Testis (tissue), 3 donors: Measurements from ENCODE around the gene FUT3. TPM values are rescaled to one million over a fixed set of nuclear protein-coding genes. Genes with fewer than 3 reads are reported as not detected.

Experiments
- DNase-seq: peaks from one replicate; pipeline ENCODE4 v3.0.0-alpha.2; 2019
- H3K27ac ChIP-seq, 2 donors: fragments of 200-600 bp; sonication (generic); one replicate each; pipeline ENCODE4 v1.5.1; 2019
- H3K27me3 ChIP-seq: fragments of 200-600 bp; sonication (generic); one replicate; pipeline ENCODE4 v1.5.1; 2019
- H3K36me3 ChIP-seq: fragments of 200-600 bp; sonication (generic); one replicate; pipeline ENCODE4 v1.5.1; 2017; ENCODE audit warnings: low read depth; ENCODE audit errors: missing control alignments
- H3K4me1 ChIP-seq: fragments of 200-600 bp; sonication (generic); one replicate; pipeline ENCODE4 v1.5.1; 2019
- H3K4me3 ChIP-seq, 2 donors: fragments of 200-600 bp; sonication (generic); one replicate each; pipeline ENCODE4 v1.5.1; 2017 to 2019
- H3K9me3 ChIP-seq: fragments of 200-600 bp; sonication (generic); one replicate; pipeline ENCODE4 v1.5.1; 2017
- POLR2A ChIP-seq: fragments of 450-650 bp; IDR thresholded peaks from one replicate; pipeline ENCODE4 v1.6.1; 2017; ENCODE audit warnings: antibody characterized with exemption, mild to moderate bottlenecking, moderate library complexity
- WGBS, 2 donors: methylation state at CpG; one replicate each; pipeline ENCODE4 v1.1.5; 2018; 5-methylcytosine and 5-hydroxymethylcytosine counted together
- intact Hi-C: fragments of 100-400 bp; cut with DNase I; formaldehyde crosslinking; loops from one replicate; pipeline ENCODE4 v1.15.1; 2023; ENCODE audit warnings: low total_unique reads
- polyA plus RNA-seq: library from polyadenylated mRNA; stranded (reverse); fragments of 350-450 nt; fragmentation: Illumina TruSeq; extraction: RNeasy Lipid Tissue Mini Kit (QIAGEN cat#74804); gene quantifications from one replicate; pipeline ENCODE4 v1.2.3, GENCODE V29; 2014; ENCODE audit warnings: low read depth, low replicate concordance; ENCODE audit not compliant: insufficient read depth
- total RNA-seq, 2 donors: library from RNA; depleted of rRNA; stranded (reverse); fragments of >200 nt; gene quantifications; one replicate each; pipeline ENCODE4 v1.2.3, GENCODE V29; 2016
- TF ChIP-seq, protein P1 (sequence below), 3 experiments: fragments of 450-650 bp in 2 of 3; fragments of 200-600 bp in 1 of 3; sonication (generic) in 1 of 3; IDR thresholded peaks; one replicate each; pipeline ENCODE4 v1.5.1; 2016 to 2019; ENCODE audit warnings: antibody characterized with exemption in 3 of 3, mild to moderate bottlenecking in 2 of 3, moderate library complexity in 1 of 3

The FUT3 gene
- total and polyA plus RNA-seq, 3 donors from 2014 or later = 1.1 to 4.4 (median 3.5) TPM

DNA sequence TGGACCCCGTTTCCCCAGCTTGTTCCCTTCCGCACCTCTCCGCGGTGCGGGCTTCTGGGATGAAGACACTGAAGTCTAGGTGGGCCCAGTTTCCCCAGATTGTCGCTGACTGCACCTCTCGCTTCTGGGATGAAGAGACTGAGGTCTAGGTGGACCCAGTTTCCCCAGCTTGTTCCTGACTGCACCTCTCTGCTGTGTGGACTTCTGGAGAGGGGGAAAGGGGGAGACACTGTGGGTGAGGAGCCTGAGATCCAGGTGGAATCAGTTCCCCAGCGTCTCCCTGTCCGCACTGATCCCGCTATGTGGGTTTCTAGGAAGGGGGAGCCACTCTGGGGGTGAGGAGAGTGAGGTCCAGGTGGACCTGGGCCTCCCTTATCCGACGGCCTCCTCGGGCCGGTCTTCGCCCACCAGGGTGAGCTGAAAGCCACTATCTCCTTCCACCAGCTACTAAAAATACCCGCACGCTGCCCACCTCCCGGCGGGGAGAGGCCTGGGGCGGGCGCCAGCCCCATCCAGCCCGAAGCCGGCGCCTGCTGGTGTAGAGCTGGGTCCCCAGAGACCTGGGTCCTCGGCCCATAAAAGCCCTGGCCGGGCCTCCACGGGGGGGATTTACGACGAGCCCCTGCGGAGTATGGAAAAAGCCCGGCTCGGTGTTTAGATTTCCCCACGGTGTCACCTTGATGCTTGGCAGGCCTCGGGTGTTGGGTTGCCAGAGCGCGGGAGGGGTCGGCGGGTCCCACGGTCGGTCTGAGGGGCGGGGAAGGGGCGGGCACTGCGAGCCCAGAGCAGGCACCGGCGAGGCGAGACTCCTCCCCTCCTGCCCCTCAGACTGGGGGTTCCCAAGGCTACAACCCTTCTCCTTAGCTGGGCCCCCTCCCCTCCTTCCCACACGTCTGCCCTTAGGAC, 22.3 kb downstream of the FUT3 start:
- intact Hi-C loops = no loop called here

DNA sequence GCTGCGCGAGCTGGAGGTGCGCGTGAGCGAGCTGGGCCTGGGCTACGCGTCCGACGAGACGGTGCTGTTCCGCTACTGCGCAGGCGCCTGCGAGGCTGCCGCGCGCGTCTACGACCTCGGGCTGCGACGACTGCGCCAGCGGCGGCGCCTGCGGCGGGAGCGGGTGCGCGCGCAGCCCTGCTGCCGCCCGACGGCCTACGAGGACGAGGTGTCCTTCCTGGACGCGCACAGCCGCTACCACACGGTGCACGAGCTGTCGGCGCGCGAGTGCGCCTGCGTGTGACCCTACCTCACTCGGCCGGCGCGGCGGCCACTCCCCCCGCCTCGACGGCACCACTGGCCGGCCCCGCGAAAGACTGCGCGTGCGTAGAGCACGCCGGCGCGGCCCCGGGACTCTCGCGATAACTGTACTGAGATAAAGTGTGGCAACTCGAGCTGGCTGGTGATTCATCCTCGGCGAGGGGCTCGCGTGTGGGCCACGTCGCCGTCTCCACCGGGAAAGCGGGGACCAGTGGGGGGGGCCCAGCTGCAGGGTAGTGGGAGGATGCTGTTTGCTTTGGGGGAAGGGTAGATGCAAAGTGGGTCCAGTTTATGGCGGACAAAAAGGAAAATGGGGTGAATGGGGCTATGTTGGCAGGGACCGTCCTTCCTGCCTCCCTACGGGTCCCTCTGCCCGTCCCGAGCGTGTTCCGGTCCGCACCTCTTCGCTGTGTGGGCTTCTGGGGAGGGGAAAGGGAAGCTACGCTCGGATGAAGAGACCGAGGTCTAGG, 23.2 kb downstream of the FUT3 start:
- Histone ChIP-seq H3K27ac (peak overlapping the region; percentile 41 to 64), H3K9me3 (no peaks in the 10 kb centered on the region), H3K4me1 (peaks cover 3% of the 10 kb centered on the region), H3K36me3 (no peaks in the 10 kb centered on the region), H3K4me3 (peak overlapping the region; percentile 39 to 64), H3K27me3 (no peaks in the 10 kb centered on the region)
- peak; percentile 95 for DNase-seq
- WGBS, 2 donors = 1 to 5% methylated on average over 20 to 49 of the region's 91 CpGs
- intact Hi-C loops = no loop called here
- TF ChIP-seq POLR2A = peak; percentile 19
- TF ChIP-seq, protein P1, sequence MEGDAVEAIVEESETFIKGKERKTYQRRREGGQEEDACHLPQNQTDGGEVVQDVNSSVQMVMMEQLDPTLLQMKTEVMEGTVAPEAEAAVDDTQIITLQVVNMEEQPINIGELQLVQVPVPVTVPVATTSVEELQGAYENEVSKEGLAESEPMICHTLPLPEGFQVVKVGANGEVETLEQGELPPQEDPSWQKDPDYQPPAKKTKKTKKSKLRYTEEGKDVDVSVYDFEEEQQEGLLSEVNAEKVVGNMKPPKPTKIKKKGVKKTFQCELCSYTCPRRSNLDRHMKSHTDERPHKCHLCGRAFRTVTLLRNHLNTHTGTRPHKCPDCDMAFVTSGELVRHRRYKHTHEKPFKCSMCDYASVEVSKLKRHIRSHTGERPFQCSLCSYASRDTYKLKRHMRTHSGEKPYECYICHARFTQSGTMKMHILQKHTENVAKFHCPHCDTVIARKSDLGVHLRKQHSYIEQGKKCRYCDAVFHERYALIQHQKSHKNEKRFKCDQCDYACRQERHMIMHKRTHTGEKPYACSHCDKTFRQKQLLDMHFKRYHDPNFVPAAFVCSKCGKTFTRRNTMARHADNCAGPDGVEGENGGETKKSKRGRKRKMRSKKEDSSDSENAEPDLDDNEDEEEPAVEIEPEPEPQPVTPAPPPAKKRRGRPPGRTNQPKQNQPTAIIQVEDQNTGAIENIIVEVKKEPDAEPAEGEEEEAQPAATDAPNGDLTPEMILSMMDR (IDR thresholded peaks at IDR 0.05) = peak in 1 of 3 experiments; percentile 13

More for the DNA sequence above, 22.3 kb downstream of the FUT3 start:
- no peaks in the 10 kb centered on the region for H3K27me3 ChIP-seq
- H3K9me3 ChIP-seq = no peaks in the 10 kb centered on the region
- 3 to 5% methylated on average over 21 to 42 of the region's 47 CpGs for WGBS, 2 donors
- DNase-seq = no peak
- peak overlapping the region in 1 of 2 donors; percentile 64 for H3K27ac ChIP-seq
- H3K36me3 ChIP-seq = no peaks in the 10 kb centered on the region
- no peak for TF ChIP-seq POLR2A
- TF ChIP-seq, protein P1 (IDR thresholded peaks at IDR 0.05) = no peak
- H3K4me1 ChIP-seq = peaks cover 3% of the 10 kb centered on the region
- H3K4me3 ChIP-seq = peak overlapping the region; percentile 39 to 64

DNA sequence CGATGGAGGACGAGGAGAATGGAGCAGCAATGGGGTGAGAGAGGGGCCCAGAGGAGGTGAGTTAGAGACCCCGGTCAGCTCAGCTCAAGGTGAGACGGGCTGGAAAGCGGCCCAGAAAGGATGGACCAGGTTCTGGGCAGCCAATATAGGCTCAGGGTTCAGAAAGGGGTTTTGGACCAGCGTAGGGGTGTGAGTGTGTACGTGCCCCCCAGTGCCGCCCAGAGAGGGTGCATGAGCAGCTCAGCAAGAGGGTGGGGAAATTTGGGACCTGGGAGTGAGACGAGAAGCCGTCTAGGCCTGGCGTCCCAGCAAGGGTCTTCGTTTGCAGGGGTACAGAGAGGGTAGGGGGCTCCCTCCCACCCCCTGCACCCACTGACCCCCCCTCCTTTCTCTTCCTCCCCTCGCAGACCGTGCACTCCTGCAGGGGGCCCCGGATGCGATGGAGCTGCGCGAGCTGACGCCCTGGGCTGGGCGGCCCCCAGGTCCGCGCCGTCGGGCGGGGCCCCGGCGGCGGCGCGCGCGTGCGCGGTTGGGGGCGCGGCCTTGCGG, 23.8 kb downstream of the FUT3 start:
- Histone ChIP-seq H3K9me3 (no peaks in the 10 kb centered on the region), H3K27me3 (no peaks in the 10 kb centered on the region), H3K4me3 (peak overlapping the region; percentile 39 to 48), H3K4me1 (peaks cover 3% of the 10 kb centered on the region), H3K27ac (no peak overlapping the region), H3K36me3 (no peaks in the 10 kb centered on the region)
- TF ChIP-seq POLR2A = no peak
- no peak for DNase-seq
- 16 to 20% methylated on average over 12 to 18 of the region's 37 CpGs for WGBS, 2 donors
- intact Hi-C loops = no loop called here

DNA sequence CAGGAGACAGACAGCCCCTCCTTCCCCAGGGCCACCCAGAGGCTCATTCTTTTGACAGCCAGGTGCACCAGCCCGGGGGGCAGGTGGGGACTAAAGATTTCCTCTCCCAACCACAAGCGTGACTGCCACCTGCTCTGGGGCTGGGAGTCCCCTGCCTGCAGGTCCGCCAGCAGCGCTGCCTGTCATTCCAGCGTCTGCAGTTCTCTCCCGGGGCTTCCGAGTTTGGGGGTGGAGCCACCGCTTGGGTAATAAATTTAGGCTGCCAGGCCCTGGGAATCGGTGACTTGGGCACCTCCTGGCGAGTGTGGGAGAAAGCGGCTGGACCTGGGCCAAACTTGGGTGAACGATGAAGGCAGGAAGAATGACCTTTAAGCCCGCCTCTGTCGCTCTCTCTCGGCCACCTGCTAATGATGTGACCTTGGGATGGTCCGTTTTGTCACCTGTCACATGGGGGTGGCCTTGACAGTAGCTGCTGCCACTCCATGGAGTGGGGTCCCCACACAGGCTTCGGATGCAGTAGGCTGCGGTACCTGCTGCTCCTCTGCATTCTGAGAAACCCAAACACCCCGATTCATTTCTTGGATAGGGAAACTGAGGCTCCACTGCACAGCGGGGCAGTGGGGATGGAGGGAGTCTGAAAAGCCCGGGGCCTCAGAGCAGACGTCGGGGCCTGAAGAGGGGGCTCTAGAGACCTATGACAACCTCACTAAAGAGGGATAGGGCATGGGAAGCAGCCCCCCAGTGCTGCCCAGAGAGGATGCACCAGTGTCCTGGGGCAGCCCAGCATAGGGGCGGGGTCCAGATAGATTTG, 24.5 kb downstream of the FUT3 start:
- H3K27me3 ChIP-seq = no peaks in the 10 kb centered on the region
- H3K4me1 ChIP-seq = peaks cover 3% of the 10 kb centered on the region
- no peaks in the 10 kb centered on the region for H3K36me3 ChIP-seq
- no peak overlapping the region for H3K27ac ChIP-seq
- no peak overlapping the region for H3K4me3 ChIP-seq
- TF ChIP-seq, protein P1 (IDR thresholded peaks at IDR 0.05) = no peak
- no peak for TF ChIP-seq POLR2A
- H3K9me3 ChIP-seq = no peaks in the 10 kb centered on the region
- DNase-seq = peak; percentile 40
- intact Hi-C loops = no loop called here
- WGBS, 2 donors = 6 to 15% methylated on average over 22 to 24 of the region's 24 CpGs
